PFSK-1 (cell line): Measurements from ENCODE around the gene TM4SF20.

ENCODE experiments used
- FOXP2 ChIP-seq: optimal IDR thresholded peaks from 2 replicates; pipeline ENCODE3; 2011; ENCODE audit warnings: borderline replicate concordance, control low read depth, inconsistent platforms; ENCODE audit not compliant: insufficient read depth; ENCODE audit errors: extremely low read length, extremely low read depth
- POLR2AphosphoS5 ChIP-seq: IDR thresholded peaks from 2 replicates; pipeline ENCODE4 v1.6.1; 2012; ENCODE audit warnings: low read depth, mild to moderate bottlenecking, control low read depth, low read length, moderate library complexity
- REST ChIP-seq, 2 experiments: IDR thresholded peaks; 2 replicates each; pipeline versions ENCODE4 v1.6.1 to v1.8.0; 2011 to 2012; ENCODE audit warnings: low read depth in 2 of 2, low read length in 2 of 2, control low read depth in 1 of 2, inconsistent platforms in 1 of 2, mild to moderate bottlenecking in 1 of 2, moderate library complexity in 1 of 2; ENCODE audit not compliant: insufficient read depth in 1 of 2
- SIN3A ChIP-seq: IDR thresholded peaks from 2 replicates; pipeline ENCODE4 v1.6.1; 2012; ENCODE audit warnings: mild to moderate bottlenecking, low read length, moderate library complexity, borderline replicate concordance; ENCODE audit not compliant: insufficient read depth
- TAF1 ChIP-seq: IDR thresholded peaks from 2 replicates; pipeline ENCODE4 v1.6.1; 2012; ENCODE audit warnings: low read length, control low read depth, borderline replicate concordance; ENCODE audit not compliant: insufficient read depth

Gene TM4SF20

GRCh38 chr2:227351639-227352038 lies 27.5 kb downstream of the TM4SF20 start:
- TF ChIP-seq FOXP2, result no peak
- TF ChIP-seq TAF1, result no peak
- no peak for TF ChIP-seq POLR2AphosphoS5
- no peak for TF ChIP-seq REST (IDR thresholded peaks at IDR 0.05; ENCODE audit: insufficient read depth in 1 of 2, low read depth in 2 of 2, low read length in 2 of 2)
- no peak for TF ChIP-seq SIN3A

- TF ChIP-seq POLR2AphosphoS5, result no peak
- TF ChIP-seq REST (IDR thresholded peaks at IDR 0.05; ENCODE audit: insufficient read depth in 1 of 2, low read depth in 2 of 2, low read length in 2 of 2), result no peak
- no peak for TF ChIP-seq FOXP2
- TF ChIP-seq SIN3A, result no peak
- no peak for TF ChIP-seq TAF1
Measured at GRCh38 chr2:227349989-227350612, 29.0 kb downstream of the TM4SF20 start.

GRCh38 chr2:227348324-227348723 lies 30.8 kb downstream of the TM4SF20 start:
- TF ChIP-seq SIN3A (no peak), REST (IDR thresholded peaks at IDR 0.05; ENCODE audit: insufficient read depth in 1 of 2, low read depth in 2 of 2, low read length in 2 of 2) (no peak), FOXP2 (no peak), POLR2AphosphoS5 (no peak), TAF1 (no peak)

GRCh38 chr2:227347117-227347516 lies 32.0 kb downstream of the TM4SF20 start:
- TF ChIP-seq POLR2AphosphoS5 (no peak), FOXP2 (no peak)

- TF ChIP-seq FOXP2, result no peak
- no peak for TF ChIP-seq SIN3A
- no peak for TF ChIP-seq POLR2AphosphoS5
- TF ChIP-seq TAF1, result no peak
- TF ChIP-seq REST (IDR thresholded peaks at IDR 0.05; ENCODE audit: insufficient read depth in 1 of 2, low read depth in 2 of 2, low read length in 2 of 2), result no peak
Measured at GRCh38 chr2:227344231-227344630, 34.9 kb downstream of the TM4SF20 start.
